Right atrium auricular region (tissue), 2 donors: Measurements from ENCODE around the gene KCNMA1. TPM values are rescaled to one million over a fixed set of nuclear protein-coding genes. Genes with fewer than 3 reads are reported as not detected.

Experiments used
- DNase-seq: peaks from one replicate; pipeline ENCODE4 v3.0.0-alpha.2; 2019; ENCODE audit warnings: low spot score
- H3K27ac ChIP-seq, 2 donors: fragments of 200-600 bp; sonication (generic); 1 replicate in 1 of 2; 2 replicates in 1 of 2; pipeline ENCODE4 v1.5.1; 2016 to 2019
- H3K27me3 ChIP-seq, 2 donors: fragments of 200-600 bp; sonication (generic); one replicate each; pipeline versions ENCODE4 v1.5.1 to v1.6.0; 2017 to 2019
- H3K36me3 ChIP-seq: fragments of 200-600 bp; sonication (generic); one replicate; pipeline ENCODE4 v1.5.1; 2016
- H3K4me1 ChIP-seq, 2 donors: fragments of 200-600 bp; sonication (generic); one replicate each; pipeline versions ENCODE4 v1.5.1 to v1.6.0; 2017 to 2019
- H3K4me3 ChIP-seq, 2 donors: fragments of 200-600 bp; sonication (generic); 1 replicate in 1 of 2; 2 replicates in 1 of 2; pipeline ENCODE4 v1.5.1; 2017 to 2019; ENCODE audit warnings: mild to moderate bottlenecking in 1 of 2, moderate library complexity in 1 of 2
- H3K9me3 ChIP-seq, 2 donors: fragments of 200-600 bp; sonication (generic); one replicate each; pipeline ENCODE4 v1.5.1; 2019
- CTCF ChIP-seq, 2 donors: fragments of 200-600 bp; sonication (generic); IDR thresholded peaks; one replicate each; pipeline ENCODE4 v1.5.1; 2019; ENCODE audit warnings: antibody characterized with exemption in 2 of 2
- total RNA-seq, 2 donors: library from RNA; depleted of rRNA; stranded (reverse); fragments of >200 nt; gene quantifications; one replicate each; pipeline ENCODE4 v1.1.0, GENCODE V29; 2016

KCNMA1 gene
- total RNA-seq, 2 donors from 2014 or later: 2.3 to 3.5 TPM

DNA sequence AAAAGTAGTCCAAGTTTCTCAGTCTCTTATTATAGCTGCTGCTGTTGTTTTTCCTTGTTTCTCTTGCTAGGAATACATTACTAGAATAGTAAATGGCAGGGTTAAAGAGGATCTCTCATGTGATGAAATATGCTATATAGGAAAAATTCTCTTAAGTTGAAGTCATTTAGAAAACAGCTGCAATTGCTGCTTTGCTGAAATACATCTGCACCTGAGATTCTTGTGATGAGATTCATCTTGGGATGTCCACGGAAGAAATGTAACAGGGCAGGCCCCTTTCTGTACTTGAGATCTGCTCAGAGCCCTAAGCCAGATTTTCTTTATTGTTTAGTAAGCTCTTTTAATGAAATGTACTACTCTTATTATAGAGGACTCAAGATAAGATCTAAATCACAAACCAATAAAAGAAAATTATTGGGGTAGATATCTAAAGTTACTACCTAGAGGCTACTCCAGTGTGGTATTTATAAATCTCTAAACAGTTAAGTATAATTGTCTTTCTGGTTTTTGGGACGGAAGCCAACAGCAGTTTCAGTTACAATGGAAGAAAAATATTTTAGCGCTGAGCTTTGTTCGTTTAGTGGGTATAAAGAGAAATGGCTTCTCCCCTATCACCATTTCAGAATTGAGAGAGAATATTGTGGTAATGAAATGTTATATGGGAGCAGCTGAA, 701.5 kb downstream of the KCNMA1 start:
- no peak for TF ChIP-seq CTCF (IDR thresholded peaks at IDR 0.05)
- H3K27me3 ChIP-seq: no peaks in the 10 kb centered on the region
- DNase-seq: no peak
- no peaks in the 10 kb centered on the region for H3K36me3 ChIP-seq
- H3K9me3 ChIP-seq: no peaks in the 10 kb centered on the region
- H3K27ac ChIP-seq: no peak overlapping the region
- no peaks in the 10 kb centered on the region for H3K4me1 ChIP-seq
- no peak overlapping the region for H3K4me3 ChIP-seq

- TF ChIP-seq CTCF (IDR thresholded peaks at IDR 0.05): no peak
- DNase-seq: no peak
- no peaks in the 10 kb centered on the region for H3K4me1 ChIP-seq
- no peak overlapping the region for H3K4me3 ChIP-seq
- no peak overlapping the region for H3K27ac ChIP-seq
- no peaks in the 10 kb centered on the region for H3K9me3 ChIP-seq
- H3K36me3 ChIP-seq: no peaks in the 10 kb centered on the region
- no peaks in the 10 kb centered on the region for H3K27me3 ChIP-seq
Observed at GRCh38 chr10:76928565-76928964, 709.0 kb downstream of the KCNMA1 start.

DNA sequence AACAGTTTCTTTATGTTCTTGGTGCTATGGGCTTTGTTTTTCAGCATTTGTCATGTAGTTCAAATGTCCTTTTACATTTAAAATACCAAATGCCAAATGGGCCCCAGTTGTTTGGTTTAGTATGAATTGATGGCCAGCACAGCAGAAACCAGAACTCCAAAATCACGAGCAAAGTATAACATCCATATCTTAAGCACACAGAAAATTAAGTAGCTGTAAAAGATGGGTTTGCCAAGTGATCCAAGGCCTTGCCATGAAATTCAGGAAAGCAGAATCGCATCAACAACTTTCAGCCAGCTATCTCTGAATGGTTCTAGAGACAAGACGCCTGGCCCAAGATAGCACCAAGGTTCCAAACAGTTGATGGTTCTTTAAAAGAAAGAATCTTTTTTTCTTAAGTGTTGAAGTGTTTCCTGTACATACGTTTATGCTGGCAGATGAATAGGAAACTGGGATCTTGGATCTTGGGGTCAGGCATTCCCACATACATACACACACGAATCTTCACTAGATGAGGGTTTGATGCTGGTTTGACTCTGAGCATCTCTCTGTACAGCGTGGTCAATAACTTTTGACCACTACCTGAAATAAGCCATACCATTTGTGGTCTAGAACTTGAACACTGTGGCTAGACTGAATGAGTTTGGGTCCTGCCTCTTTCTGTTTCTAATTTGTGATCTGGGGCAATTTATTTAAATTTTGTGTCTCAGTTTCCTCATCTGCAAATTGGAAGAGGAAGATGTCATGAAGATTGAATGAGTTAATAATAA, 711.8 kb downstream of the KCNMA1 start:
- H3K9me3 ChIP-seq: no peaks in the 10 kb centered on the region
- no peak for TF ChIP-seq CTCF (IDR thresholded peaks at IDR 0.05)
- no peaks in the 10 kb centered on the region for H3K27me3 ChIP-seq
- H3K4me3 ChIP-seq: no peak overlapping the region
- no peak overlapping the region for H3K27ac ChIP-seq
- no peaks in the 10 kb centered on the region for H3K36me3 ChIP-seq
- no peak for DNase-seq
- H3K4me1 ChIP-seq: no peaks in the 10 kb centered on the region

DNA sequence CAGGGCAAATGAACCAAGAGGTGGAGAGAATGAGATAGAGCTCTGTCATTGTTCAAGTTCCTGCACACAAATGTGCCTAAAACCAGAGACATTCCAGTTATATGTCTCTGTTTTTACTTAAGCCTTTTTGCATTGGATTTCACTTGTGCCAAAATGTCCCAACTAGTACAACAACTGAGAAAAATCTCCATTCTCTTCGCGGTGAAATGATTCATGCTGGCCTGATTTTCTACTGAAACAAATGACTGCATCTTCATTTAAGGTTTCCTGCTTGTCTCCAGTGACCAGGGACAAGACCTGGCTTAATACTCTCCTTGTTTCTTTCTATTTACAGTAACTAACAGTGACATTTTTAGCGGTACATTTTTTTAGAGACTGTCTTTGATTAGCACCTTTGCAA, 714.9 kb downstream of the KCNMA1 start:
- no peaks in the 10 kb centered on the region for H3K27me3 ChIP-seq
- DNase-seq: no peak
- H3K9me3 ChIP-seq: no peaks in the 10 kb centered on the region
- no peak overlapping the region for H3K4me3 ChIP-seq
- no peaks in the 10 kb centered on the region for H3K4me1 ChIP-seq
- no peak for TF ChIP-seq CTCF (IDR thresholded peaks at IDR 0.05)
- no peaks in the 10 kb centered on the region for H3K36me3 ChIP-seq
- H3K27ac ChIP-seq: no peak overlapping the region

GRCh38 chr10:76921383-76922010, 716.1 kb downstream of the KCNMA1 start:
- no peak for DNase-seq

More at GRCh38 chr10:76921383-76922010, 716.1 kb downstream of the KCNMA1 start:
- no peaks in the 10 kb centered on the region for H3K4me1 ChIP-seq
- H3K36me3 ChIP-seq: no peaks in the 10 kb centered on the region
- no peaks in the 10 kb centered on the region for H3K9me3 ChIP-seq
- no peak overlapping the region for H3K27ac ChIP-seq
- H3K4me3 ChIP-seq: no peak overlapping the region
- no peaks in the 10 kb centered on the region for H3K27me3 ChIP-seq
- no peak for TF ChIP-seq CTCF (IDR thresholded peaks at IDR 0.05)
